GM23248 (cell line): Measurements from ENCODE around the gene PCDH1. TPM values are rescaled to one million over a fixed set of nuclear protein-coding genes. Genes with fewer than 3 reads are reported as not detected.

Experiments used
- DNase-seq: peaks from one replicate; pipeline ENCODE4 v3.0.0-alpha.2; 2015
- H2AFZ ChIP-seq: fragments of 200-600 bp; sonication (generic); 2 replicates; pipeline ENCODE4 v1.6.1; 2016; ENCODE audit warnings: antibody characterized with exemption
- H3F3A ChIP-seq: fragments of 200-600 bp; sonication (generic); 2 replicates; pipeline ENCODE4 v1.6.1; 2016; ENCODE audit warnings: mild to moderate bottlenecking, antibody characterized with exemption, mixed run types; ENCODE audit not compliant: insufficient read depth
- H3K27ac ChIP-seq: fragments of 200-600 bp; sonication (generic); 2 replicates; pipeline ENCODE4 v1.5.1; 2016; ENCODE audit warnings: mild to moderate bottlenecking
- H3K27me3 ChIP-seq: fragments of 200-600 bp; sonication (generic); replicated peaks from 2 replicates; pipeline ENCODE4 v1.6.1; 2016; ENCODE audit warnings: mild to moderate bottlenecking; ENCODE audit not compliant: insufficient read depth
- H3K36me3 ChIP-seq: fragments of 200-600 bp; sonication (generic); 2 replicates; pipeline ENCODE4 v1.6.1; 2016; ENCODE audit warnings: low read depth, mild to moderate bottlenecking
- H3K4me1 ChIP-seq: fragments of 200-600 bp; sonication (generic); 2 replicates; pipeline ENCODE4 v1.6.1; 2016; ENCODE audit warnings: mild to moderate bottlenecking; ENCODE audit not compliant: insufficient read depth
- H3K4me2 ChIP-seq: fragments of 200-600 bp; sonication (generic); one replicate; pipeline ENCODE4 v1.6.1; 2016; ENCODE audit warnings: mild to moderate bottlenecking; ENCODE audit not compliant: unreplicated experiment
- H3K4me3 ChIP-seq: fragments of 200-600 bp; sonication (generic); 2 replicates; pipeline ENCODE4 v1.5.1; 2016; ENCODE audit warnings: mild to moderate bottlenecking
- H3K79me2 ChIP-seq: fragments of 200-600 bp; sonication (generic); 2 replicates; pipeline ENCODE4 v1.6.1; 2016; ENCODE audit warnings: mild to moderate bottlenecking; ENCODE audit not compliant: insufficient read depth
- H3K9ac ChIP-seq: fragments of 200-600 bp; sonication (generic); 2 replicates; pipeline ENCODE4 v1.6.1; 2016; ENCODE audit warnings: mild to moderate bottlenecking
- H3K9me2 ChIP-seq: fragments of 200-600 bp; sonication (generic); 2 replicates; pipeline ENCODE4 v1.6.1; 2016; ENCODE audit warnings: mixed run types, mild to moderate bottlenecking, moderate library complexity; ENCODE audit not compliant: insufficient read depth
- H3K9me3 ChIP-seq: fragments of 200-600 bp; sonication (generic); one replicate; pipeline ENCODE4 v1.6.1; 2017; ENCODE audit warnings: low read depth
- H4K20me1 ChIP-seq: fragments of 200-600 bp; sonication (generic); 2 replicates; pipeline ENCODE4 v1.6.0; 2016; ENCODE audit not compliant: insufficient read depth
- EZH2 ChIP-seq: fragments of 200-600 bp; sonication (generic); IDR thresholded peaks from 2 replicates; pipeline ENCODE4 v1.6.1; 2018; ENCODE audit warnings: antibody characterized with exemption, mild to moderate bottlenecking; ENCODE audit not compliant: insufficient read depth, poor library complexity, severe bottlenecking
- EZH2phosphoT487 ChIP-seq: fragments of 200-600 bp; sonication (generic); IDR thresholded peaks from 2 replicates; pipeline ENCODE4 v1.6.1; 2018; ENCODE audit warnings: antibody characterized with exemption, moderate library complexity, mild to moderate bottlenecking, low read depth; ENCODE audit not compliant: insufficient read depth
- whole genome bisulfite sequencing, 2 experiments: methylation state at CpG; one replicate each; pipeline ENCODE4 v1.1.6; 2015 to 2017; ENCODE audit warnings: low lambda C conversion rate in 2 of 2, low coverage in 1 of 2; ENCODE audit errors: missing lambda C conversion rate in 2 of 2; 5-methylcytosine and 5-hydroxymethylcytosine counted together
- in situ Hi-C: fragments of 300-500 bp; cut with MboI; formaldehyde crosslinking; loops from 2 replicates; pipeline ENCODE4 v1.15.0; 2020
- polyA plus RNA-seq: library from polyadenylated mRNA; unstranded; fragments of >200 nt; fragmentation: Nextera tagmentation; extraction: Ambion mirVana; gene quantifications from 2 replicates; pipeline ENCODE4 v1.2.1, GENCODE V29; 2016
- total RNA-seq: library from RNA; depleted of rRNA; stranded (reverse); fragments of >200 nt; shearing (Covaris generic); gene quantifications from 2 replicates; pipeline ENCODE4 v1.2.3, GENCODE V29; 2014

PCDH1 gene
- total and polyA plus RNA-seq, 2 experiments from 2014 or later = 1.6 to 3.5 TPM

GRCh38 chr5:141852448-141852847, 25.8 kb downstream of the PCDH1 start:
- DNase-seq = no peak
- no peak overlapping the region for H3K27ac ChIP-seq
- in situ Hi-C loops = no loop called here
- 60 to 88% methylated on average over 1 to 3 of the region's 3 CpGs for WGBS, 2 experiments
- no peak overlapping the region for H3K4me3 ChIP-seq
- no peaks in the 10 kb centered on the region for H3K9me3 ChIP-seq
- no peaks in the 10 kb centered on the region for H3K36me3 ChIP-seq
- TF ChIP-seq EZH2phosphoT487 = no peak
- no peak for TF ChIP-seq EZH2
- H2AFZ ChIP-seq = no peak overlapping the region
- H3K9me2 ChIP-seq = no peaks in the 10 kb centered on the region
- no peaks in the 10 kb centered on the region for H3K79me2 ChIP-seq
- H3K27me3 ChIP-seq = no peaks in the 10 kb centered on the region
- H3K4me2 ChIP-seq = no peak overlapping the region
- no peaks in the 10 kb centered on the region for H4K20me1 ChIP-seq
- H3F3A ChIP-seq = peaks cover 10% of the 10 kb centered on the region; the same call in 1 of the 2 replicates
- peaks cover 8% of the 10 kb centered on the region; the same call in 1 of the 2 replicates for H3K4me1 ChIP-seq
- H3K9ac ChIP-seq = no peak overlapping the region

DNA sequence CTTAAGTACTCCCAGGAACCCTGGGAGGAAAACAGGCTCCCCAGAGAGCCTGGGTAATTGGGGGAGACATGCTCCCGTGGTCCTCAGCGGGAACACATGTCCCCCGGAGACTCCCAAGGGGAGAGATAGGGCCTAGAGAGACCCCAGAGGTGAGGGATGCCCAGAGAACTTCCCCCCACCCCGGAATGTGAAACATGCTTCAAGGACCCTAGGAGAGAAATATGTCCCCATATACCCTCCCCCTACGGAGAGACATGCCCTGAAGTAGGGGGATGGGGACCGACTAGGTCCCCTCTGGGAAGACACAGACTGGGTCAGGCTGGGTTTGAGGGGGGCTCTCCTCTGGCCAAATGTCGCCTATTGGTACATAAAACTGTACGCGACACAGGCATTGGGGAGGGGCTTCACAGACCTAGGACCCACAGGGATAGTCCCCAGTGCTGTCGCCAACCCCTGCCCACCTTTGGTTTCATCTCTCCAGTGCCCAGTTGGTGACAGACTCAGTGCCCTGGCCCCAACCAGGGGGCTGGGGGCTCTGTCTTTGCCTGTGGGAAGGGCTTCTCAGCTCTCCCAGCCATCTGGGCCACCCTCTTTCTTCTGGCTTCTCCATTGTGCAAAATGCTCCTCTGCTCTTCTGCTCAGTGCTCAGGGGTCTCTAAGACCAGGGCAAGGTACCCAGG, 26.9 kb downstream of the PCDH1 start:
- in situ Hi-C loops = no loop called here
- WGBS, 2 experiments = 69 to 73% methylated on average over 10 of the region's 10 CpGs

GRCh38 chr5:141850786-141851185, 27.4 kb downstream of the PCDH1 start:
- H3K4me3 ChIP-seq = no peak overlapping the region

More for the DNA sequence above, 26.9 kb downstream of the PCDH1 start:
- Histone ChIP-seq H3K27ac (no peak overlapping the region), H3K4me3 (no peak overlapping the region), H3K9me3 (no peaks in the 10 kb centered on the region), H3K79me2 (no peaks in the 10 kb centered on the region), H3K27me3 (no peaks in the 10 kb centered on the region), H3K36me3 (no peaks in the 10 kb centered on the region), H3K4me1 (peaks cover 8% of the 10 kb centered on the region; the same call in 1 of the 2 replicates), H4K20me1 (no peaks in the 10 kb centered on the region), H3K4me2 (no peak overlapping the region), H3K9ac (no peak overlapping the region), H3F3A (peaks cover 10% of the 10 kb centered on the region; the same call in 1 of the 2 replicates), H3K9me2 (no peaks in the 10 kb centered on the region), H2AFZ (peak overlapping the region; percentile 64)
- DNase-seq = no peak
- TF ChIP-seq EZH2phosphoT487 (no peak), EZH2 (no peak)

GRCh38 chr5:141850244-141850768, 27.9 kb downstream of the PCDH1 start:
- H3K27ac ChIP-seq = peak overlapping the region; percentile 80
- peak overlapping the region; percentile 82 for H2AFZ ChIP-seq
- peak overlapping the region; percentile 85 for H3K4me3 ChIP-seq
- H3K27me3 ChIP-seq = no peaks in the 10 kb centered on the region
- H3K36me3 ChIP-seq = no peaks in the 10 kb centered on the region
- DNase-seq = peak; percentile 67
- 1 to 2% methylated on average over 23 to 36 of the region's 36 CpGs for WGBS, 2 experiments
- H3K9me2 ChIP-seq = no peaks in the 10 kb centered on the region
- peak overlapping the region; percentile 87 for H3K9ac ChIP-seq
- H3K4me1 ChIP-seq = peaks cover 8% of the 10 kb centered on the region; the same call in 1 of the 2 replicates
- TF ChIP-seq EZH2phosphoT487 (no peak), EZH2 (no peak)
- H3K4me2 ChIP-seq = peak overlapping the region; percentile 98
- peaks cover 10% of the 10 kb centered on the region; the same call in 1 of the 2 replicates for H3F3A ChIP-seq
- in situ Hi-C loops = no loop called here
- no peaks in the 10 kb centered on the region for H3K79me2 ChIP-seq
- H3K9me3 ChIP-seq = no peaks in the 10 kb centered on the region
- no peaks in the 10 kb centered on the region for H4K20me1 ChIP-seq

More at GRCh38 chr5:141850786-141851185, 27.4 kb downstream of the PCDH1 start:
- 12 to 25% methylated on average over 7 to 10 of the region's 10 CpGs for WGBS, 2 experiments
- Histone ChIP-seq H3K36me3 (no peaks in the 10 kb centered on the region), H3K9ac (peak overlapping the region; percentile 0; the same call in 1 of the 2 replicates), H3K4me1 (peaks cover 8% of the 10 kb centered on the region; the same call in 1 of the 2 replicates), H4K20me1 (no peaks in the 10 kb centered on the region), H3K27me3 (no peaks in the 10 kb centered on the region), H3F3A (peaks cover 10% of the 10 kb centered on the region; the same call in 1 of the 2 replicates), H3K4me2 (peak overlapping the region; percentile 45), H3K9me2 (no peaks in the 10 kb centered on the region), H3K9me3 (no peaks in the 10 kb centered on the region), H3K27ac (no peak overlapping the region), H3K79me2 (no peaks in the 10 kb centered on the region), H2AFZ (peak overlapping the region; percentile 64)
- TF ChIP-seq EZH2 (no peak), EZH2phosphoT487 (no peak)
- in situ Hi-C loops = no loop called here
- DNase-seq = peak; percentile 20
